Activated naive CD4-positive, alpha-beta T cell (primary cell): ENCODE data around the gene LRP6.
"Not testable (repeated sequence)": the region's sequence is repeated elsewhere in the genome, so short reads cannot be mapped to it uniquely, and the experiment has no call there.

ENCODE experiments used
- DNase-seq, 4 experiments: peaks; one replicate each; lab custom pipeline; 2025; lab: John Stamatoyannopoulos, UW

LRP6 gene

DNA sequence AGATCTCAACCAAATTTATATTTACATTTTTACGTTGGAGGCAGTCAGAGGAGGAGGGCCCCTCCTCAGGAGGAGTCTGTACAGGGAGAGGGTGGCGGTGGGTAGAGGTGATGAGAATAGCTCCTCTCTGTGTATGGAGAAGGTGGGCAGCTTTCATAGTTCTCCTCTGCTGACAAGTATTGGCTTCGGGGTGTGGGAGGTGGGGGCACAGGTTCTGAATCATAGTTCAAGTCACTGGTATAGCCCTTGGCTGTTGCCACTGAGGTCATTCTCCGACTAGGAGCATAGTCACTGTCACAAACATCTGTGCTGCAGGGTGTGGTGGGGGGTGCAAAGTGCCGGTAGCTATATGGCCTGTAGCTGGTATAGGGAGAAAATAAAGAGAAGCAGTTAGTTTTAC is 145.8 kb downstream of the LRP6 start:
- DNase-seq = no peak

DNA sequence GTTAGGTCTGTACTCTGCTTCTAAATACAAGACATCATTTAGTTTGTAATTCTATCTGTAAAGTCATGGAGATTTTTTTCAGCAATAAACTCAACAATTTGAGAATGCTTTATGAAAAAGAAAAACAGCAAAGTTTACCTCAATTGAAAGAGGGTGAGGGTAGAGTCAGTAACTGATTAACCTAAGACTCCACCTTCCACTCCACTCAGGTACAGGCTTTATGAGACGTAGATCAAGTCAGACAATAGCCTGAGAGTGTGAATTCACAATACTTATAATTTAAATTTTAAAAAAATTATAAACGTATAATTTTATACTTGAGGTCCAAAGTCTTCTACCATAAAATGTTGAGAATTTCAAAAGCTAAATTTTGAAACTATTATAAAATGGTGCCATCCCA is 150.2 kb downstream of the LRP6 start:
- no peak for DNase-seq

DNA sequence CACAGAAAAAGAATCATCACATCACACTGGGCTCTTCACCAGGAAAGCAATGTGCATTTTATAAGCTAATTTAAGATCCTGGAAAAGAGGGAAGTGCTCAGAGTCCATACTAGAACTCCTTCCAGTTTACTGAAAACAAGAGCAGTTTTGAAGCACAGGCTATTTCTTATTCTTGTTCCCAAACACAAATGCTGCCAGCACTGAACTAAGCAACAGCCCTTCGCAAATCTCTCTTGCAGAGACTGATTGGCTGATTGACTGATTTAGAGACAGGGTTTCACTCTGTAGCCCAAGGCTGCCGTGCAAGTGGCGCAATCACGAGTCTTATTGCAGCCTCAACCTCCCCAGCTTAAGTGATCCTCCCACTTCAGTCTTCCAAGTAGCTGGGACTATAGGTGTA is 151.3 kb downstream of the LRP6 start:
- DNase-seq = no peak

DNA sequence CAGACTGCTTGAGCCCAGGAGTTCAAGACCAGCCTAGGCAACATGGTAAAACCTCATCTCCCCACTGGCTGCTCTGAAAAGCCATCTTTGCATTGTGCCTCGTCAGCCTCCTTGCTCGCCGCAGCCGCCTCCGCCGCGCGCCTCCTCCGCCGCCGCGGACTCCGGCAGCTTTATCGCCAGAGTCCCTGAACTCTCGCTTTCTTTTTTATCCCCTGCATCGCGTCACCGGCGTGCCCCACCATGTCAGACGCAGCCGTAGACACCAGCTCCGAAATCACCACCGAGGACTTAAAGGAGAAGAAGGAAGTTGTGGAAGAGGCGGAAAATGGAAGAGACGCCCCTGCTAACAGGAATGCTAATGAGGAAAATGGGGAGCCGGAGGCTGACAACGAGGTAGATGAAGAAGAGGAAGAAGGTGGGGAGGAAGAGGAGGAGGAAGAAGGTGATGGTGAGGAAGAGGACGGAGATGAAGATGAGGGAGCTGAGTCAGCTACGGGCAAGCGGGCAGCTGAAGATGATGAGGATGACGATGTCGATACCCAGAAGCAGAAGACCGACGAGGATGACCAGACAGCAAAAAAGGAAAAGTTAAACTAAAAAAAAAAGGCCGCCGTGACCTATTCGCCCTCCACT is 155.8 kb downstream of the LRP6 start:
- not testable (repeated sequence) for DNase-seq

DNA sequence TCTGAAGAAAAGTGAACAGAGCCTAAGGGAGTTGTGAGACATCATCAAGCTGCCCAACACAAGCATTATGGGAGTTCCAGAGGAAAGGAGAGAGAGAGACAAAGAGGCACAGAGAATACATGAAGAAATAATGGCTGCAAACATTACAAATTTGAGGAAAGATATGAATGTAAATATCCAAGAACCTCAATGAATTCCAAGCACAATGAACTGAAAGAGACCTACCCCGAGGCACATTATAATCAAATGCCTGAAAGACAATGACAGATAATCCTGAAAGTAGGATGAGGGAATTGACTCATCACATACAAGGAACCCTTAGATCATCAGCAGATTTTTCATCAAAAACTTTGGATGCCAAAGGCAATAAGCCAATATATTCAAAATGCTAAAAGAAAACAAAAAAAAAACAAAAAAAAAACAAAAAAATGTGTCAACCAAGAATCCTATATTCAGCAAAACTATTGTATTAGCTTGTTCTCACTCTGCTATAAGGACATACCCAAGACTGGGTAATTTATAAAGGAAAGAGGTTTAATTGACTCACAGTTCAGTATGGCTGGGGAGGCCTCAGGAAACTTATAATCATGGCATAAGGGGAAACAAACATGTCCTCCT is 158.3 kb downstream of the LRP6 start:
- no peak for DNase-seq

DNA sequence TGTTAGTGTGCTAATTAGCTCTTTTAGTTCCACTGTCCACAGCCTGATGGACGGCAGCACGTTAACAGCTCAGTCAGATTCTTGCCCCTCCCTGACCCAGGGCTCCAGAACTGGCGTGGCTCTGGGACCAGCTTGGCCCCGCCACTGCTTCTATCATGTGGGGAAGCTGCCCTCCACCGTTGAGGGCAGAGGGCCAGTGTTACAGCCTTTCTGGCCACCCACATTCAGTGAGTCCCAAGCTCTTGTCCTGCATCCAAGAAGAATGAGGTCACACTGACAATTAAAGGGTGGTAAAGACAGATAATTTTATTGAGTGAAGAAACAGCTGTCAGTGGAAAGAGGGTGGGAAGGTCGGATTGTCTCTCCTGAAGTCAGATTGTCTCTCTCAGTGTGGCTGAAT is 159.2 kb downstream of the LRP6 start:
- DNase-seq = no peak

DNA sequence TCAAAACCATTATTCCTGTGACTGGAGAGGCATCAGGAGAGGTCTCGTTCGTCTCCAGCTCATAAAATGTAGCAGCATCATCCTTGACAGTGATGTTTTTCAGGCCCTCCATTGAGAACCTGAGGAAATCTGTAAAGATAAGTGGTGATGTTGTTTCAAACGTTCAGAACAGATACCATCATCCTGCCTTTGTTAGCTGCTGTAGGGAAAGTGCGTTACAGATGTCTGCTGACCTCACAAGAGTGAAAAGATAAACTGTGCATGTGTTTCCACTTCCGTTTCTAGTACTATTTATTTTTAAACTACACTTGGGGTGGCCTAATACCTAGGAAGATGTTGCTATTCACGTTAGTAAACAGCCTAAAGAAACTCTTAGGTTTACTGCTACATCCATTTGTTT is 167.7 kb downstream of the LRP6 start:
- no peak for DNase-seq

DNA sequence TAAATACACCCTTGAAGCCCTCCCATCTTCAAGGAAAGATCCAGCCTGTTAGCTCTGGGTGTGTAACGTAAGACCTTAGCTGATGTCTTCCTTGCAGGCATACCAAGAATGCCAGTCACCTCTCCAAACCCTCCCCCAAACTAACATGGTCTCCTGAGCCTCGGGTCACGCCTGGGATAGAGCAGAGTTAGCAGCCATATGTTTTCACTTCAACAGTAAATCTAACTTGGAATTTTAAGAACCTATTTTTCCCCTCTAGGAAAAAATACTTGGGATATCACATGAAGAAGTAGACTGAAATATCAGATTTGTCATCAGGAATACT is 168.2 kb downstream of the LRP6 start:
- no peak for DNase-seq

DNA sequence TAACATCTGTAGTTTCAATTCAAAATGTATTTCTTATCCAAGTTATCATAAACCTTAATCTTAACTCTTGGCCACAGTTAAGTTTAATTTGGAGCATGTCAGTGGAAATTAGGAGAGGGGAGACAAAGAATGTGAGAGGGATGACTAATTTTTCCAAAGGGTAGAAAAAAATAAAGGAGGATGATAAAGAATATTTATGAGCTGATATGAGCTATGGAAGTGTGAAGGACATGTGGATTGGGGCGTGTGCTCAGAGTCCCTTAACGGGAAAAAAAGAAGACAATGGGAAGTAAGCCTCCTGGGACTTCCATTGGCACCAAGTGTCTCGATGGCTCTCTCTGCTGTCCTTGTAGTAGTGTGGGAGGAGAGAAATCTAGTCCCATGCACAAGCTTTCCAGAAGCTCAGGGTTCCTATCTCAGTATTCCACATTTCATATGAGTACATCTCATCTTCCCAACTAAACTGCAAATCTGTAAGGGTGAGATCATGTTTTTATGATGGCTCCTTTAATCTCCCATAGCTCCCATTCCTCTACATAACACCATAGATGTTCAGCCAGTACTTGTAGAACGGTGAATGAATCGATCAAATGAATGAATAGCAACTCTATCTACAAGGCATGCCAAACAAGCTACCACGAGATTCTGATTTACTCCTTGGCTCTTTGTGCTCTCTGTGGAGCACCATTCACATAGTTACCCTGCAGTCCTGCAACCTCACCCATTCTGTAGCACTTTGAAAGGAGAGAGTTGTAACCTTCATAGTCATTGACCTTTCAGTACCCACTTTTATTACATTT is 168.8 kb downstream of the LRP6 start:
- DNase-seq = no peak

DNA sequence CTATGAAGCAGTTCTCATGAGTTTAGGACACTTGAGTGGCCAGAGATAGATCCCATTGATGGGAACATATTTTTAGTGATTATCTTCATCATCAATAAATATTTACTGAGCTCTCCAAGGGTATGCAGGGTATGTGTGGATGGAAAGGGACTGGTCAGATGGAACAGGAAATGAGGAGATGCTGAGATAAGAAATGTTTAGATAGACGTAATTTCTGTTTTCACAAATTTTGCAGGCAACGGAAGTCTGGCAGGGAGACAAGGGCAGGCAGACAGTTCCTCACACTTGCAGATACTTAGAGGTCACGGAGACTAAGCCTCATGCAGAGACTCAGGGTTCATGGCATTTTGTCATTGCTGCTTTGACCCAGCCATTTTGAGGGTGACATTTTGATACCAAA is 171.8 kb downstream of the LRP6 start:
- no peak for DNase-seq

DNA sequence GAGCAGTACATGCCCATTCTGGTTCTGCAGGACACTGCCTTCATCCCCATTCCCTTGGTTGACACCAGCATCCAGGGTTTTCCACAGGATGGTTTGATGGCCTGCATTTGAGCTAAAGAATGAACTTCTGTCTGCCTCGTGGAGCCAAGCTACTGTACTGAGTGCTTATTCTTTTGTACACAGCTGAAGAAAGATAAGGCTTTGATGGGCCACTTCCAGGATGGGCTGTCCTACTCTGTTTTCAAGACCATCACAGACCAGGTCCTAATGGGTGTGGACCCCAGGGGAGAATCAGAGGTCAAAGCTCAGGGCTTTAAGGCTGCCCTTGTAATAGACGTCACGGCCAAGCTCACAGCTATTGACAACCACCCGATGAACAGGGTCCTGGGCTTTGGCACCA is 172.4 kb downstream of the LRP6 start:
- no peak for DNase-seq

DNA sequence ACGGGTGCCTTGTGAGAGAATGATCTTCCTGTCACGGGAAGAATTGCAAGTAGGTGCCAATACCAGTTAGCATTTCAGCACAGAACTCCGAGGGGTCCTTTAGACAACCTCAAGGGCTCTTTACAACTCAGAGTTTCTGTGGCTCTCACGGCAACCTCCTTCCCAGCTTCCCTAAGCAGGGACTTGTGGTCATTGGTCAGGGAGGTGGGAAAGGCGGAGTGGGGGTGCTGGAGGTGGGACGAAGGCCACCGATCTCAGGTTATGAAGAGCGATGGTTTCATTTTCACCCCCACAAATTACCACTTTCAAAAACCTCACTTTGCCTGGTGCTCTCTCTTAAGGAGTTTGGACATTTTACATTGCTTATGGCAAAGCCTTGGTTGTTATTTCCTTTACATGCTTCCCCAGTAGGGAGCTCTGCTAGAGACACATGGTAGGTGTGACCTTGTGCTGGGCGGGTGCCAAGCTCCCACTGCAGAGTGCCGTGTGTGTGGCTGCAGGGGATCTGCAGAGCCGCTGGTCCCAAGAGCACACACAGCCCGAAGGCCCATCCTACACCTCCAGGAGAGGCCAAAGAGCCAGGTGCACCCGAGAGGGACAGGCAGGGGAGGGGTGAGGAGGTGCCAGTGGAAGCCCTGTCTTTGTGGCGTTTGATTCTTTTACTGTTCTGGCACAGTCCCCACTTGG is 174.7 kb downstream of the LRP6 start:
- DNase-seq = no peak

DNA sequence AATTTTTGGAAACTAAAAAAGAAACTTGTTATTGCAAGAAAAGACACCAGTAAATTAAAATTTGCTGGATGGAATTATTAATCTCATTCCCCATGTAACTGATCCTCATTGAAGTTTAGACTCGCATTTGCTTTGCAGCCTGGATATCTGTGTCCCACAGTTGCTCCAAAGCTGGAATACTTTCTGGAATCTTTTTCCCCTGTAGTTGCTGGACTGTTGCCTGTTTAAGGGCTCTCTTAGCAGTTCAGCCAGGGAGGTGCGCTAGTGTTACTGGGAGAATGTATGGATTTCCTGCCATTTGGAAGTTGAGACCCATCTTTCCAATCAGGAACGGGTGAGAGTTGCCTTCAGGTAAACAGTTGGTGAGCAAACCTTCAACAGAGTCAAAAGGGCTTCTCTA is 175.8 kb downstream of the LRP6 start:
- DNase-seq = no peak

DNA sequence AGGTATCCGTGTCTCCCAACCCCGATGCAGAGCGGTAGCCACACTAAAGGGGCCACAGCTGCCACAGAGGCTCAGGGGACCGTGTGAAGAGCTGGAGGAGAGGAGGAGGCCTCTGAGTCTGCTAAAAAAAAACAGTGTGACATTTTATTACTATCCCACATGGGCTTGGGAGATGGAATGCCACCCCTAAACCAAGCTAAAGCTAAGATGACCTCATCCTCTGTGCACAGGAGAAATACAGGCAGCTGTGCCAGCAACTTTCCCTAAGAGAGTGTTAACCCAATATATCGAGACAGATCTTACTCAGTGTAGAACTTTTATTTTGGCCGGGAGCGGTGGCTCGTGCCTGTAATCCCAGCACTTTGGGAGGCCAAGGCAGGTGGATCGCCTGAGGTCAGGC is 178.1 kb downstream of the LRP6 start:
- no peak for DNase-seq

DNA sequence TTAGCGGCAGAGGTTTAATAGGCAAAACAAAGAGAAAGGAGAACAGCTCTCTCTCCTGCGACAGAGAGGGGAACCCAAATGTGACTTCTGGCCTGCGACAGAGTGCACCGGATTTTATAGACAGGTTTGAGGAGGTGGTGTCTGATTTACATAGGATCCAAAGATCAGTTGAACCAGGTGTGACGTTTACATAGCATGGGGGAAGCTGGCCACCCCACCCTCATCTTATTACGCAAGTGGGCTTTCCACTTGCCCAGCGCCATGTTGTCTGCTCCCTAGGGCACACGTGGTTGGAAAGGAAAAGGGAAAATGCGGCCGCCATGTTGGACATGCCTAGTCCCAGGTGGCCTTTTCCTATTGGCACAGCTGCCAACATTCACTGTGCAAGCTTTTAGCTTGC is 178.7 kb downstream of the LRP6 start:
- DNase-seq = no peak

DNA sequence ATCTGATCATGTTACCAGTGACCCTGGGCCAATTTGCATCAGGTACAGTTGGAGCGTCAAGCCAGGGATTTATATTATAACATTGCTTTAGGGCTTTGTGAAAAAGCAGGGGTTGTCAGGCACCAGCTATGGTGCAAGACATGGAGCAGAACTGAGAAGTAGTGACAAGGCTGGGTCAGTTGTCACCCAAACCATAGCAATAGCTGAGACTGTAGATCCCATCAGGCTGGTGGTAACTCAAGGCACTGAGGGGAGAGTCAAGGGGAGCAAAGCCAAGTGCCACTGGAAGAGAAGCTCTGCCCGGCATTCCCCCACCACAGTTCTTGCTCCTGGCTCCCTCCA is 179.2 kb downstream of the LRP6 start:
- DNase-seq = no peak

DNA sequence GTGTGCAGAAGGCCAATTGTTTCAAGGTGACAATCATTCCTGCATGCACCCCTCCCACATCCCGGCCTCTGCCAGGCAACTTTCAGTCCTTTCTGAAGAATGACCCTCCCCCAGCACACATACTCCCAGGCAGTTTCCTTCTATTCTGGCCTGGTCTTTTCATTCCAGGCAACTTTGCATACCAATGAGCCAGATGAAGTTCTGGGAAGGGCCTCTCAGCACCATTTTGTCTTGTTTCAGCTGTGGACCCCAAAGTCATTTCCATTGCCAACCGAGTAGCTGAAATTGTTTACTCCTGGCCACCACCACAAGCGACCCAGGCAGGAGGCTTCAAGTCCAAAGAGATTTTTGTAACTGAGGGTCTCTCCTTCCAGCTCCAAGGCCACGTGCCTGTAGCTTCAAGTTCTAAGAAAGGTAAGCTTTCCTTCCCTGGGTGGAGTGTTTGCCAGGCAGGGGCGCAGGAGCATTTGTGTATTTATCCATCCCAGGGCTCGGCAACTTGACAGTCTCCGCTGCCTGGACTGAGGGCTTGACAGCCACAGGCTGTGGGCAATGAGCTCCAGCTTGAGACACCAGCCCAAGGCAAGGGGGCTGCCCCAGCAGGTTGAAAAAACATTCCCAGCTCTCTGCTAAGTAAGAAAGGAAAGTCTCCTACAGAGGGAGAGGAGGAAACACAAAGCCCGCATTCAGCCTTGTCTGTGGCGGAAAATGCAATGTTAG is 179.7 kb downstream of the LRP6 start:
- DNase-seq = no peak

DNA sequence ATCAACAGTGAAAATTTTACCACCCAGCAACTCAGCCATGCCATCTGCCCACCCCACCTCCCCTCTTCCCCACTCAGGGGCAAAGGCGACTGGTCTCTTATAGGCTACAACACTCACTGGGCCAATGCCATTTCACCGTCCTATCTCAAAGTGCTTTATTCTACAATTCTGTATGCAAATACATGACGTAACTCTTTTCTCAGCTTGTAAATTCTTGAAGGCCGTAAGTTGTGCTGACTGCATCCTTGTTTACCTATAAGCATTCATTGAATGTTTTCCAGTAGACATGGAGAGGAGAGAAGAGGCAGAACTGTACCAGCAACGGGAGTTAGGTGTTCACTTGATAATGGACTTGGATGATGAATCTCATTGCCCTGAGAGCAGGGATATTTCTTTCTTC is 180.5 kb downstream of the LRP6 start:
- no peak for DNase-seq

DNA sequence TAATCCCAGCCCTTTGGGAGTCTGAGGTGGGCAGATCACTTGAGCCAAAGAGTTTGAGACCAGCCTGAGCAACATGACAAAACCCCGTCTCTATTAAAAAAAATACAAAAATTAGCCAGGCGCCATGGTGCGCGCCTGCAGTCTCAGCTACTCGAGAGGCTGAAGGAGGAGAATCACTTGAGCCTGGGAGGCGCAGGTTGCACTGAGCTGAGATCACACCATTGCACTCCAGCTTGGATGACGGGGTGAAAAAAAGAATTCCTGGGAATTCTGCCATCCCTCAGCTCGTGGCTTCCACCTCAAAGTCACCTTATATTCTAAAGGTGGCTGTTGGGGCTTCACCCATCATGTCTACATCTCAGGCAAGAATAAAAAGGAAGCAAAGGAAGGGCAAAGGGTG is 183.2 kb downstream of the LRP6 start:
- no peak for DNase-seq

DNA sequence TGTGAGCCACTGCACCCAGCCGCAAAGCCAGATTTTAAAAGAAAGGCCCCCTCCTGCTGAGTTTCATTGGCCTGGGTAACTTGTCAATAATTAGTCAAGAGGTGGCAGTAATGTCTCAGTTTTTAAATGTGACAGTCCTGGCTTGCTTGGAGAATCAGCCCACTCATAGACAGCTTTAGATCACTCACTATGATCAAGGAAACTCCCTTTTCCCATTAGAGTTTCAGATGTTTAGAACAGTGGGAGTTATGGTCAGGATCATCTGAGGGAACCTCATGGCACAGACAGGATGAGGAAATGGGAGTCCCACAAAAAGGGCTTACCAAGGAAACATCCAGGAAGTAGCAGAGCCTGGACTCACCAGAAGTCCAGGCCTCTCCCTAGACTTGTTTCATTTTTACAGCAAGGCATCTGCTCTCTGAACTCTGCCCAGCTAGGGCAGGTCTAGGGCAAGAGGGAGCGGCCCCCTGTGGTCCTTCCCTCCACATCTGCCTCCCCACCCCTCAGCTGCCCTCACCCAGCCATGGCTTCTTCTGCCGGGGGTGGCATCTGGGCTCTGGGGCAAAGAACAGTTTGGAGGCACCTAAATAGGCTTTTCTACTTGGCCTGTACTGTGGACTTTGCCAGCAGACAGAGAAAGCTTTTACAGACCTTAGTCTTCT is 184.9 kb downstream of the LRP6 start:
- DNase-seq = no peak

DNA sequence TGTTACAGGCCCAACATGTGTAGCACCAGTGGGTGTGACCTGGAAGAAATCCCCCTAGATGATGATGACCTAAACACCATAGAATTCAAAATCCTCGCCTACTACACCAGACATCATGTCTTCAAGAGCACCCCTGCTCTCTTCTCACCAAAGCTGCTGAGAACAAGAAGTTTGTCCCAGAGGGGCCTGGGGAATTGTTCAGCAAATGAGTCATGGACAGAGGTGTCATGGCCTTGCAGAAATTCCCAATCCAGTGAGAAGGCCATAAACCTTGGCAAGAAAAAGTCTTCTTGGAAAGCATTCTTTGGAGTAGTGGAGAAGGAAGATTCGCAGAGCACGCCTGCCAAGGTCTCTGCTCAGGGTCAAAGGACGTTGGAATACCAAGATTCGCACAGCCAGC is 187.6 kb downstream of the LRP6 start:
- no peak for DNase-seq
